Naive thymus-derived CD4-positive, alpha-beta T cell (primary cell): ENCODE results near the gene MAML2. TPM values are rescaled to one million over a fixed set of nuclear protein-coding genes. Genes with fewer than 3 reads are reported as not detected.

Experiments used
- ATAC-seq: fragments of 150-1000 bp; cut with Tn5 transposase; 2 replicates; pipeline ENCODE4 v1.10.0; 2021; ENCODE audit warnings: mild to moderate bottlenecking, moderate library complexity
- CTCF ChIA-PET: fragments of 350-600 bp; sonication (Branson Sonifier 250); formaldehyde crosslinking; loops from one replicate; lab custom pipeline; 2021; ENCODE audit warnings: antibody characterized with exemption; lab: Charles Lee
- POLR2A ChIA-PET: fragments of 350-600 bp; sonication (Branson Sonifier 250); formaldehyde crosslinking; loops from one replicate; lab custom pipeline; 2021; ENCODE audit warnings: antibody characterized with exemption, inconsistent platforms; lab: Charles Lee
- DNase-seq, 9 donors: peaks; one replicate each; pipeline versions ENCODE4 v3.0.0 to v3.0.0-alpha.2; 2020 to 2022; ENCODE audit warnings: mixed read lengths in 1 of 9
- H3K27ac ChIP-seq: one replicate; pipeline ENCODE4 v1.7.0; 2013; ENCODE audit warnings: mild to moderate bottlenecking, low read depth, low read length, moderate library complexity
- H3K27me3 ChIP-seq, 2 donors: one replicate each; pipeline ENCODE4 v1.7.0; 2013; ENCODE audit warnings: low read length in 2 of 2, mild to moderate bottlenecking in 2 of 2, moderate library complexity in 2 of 2; ENCODE audit not compliant: control insufficient read depth in 2 of 2, insufficient read depth in 2 of 2
- H3K36me3 ChIP-seq, 3 experiments: 1 replicate in 2 of 3; 2 replicates in 1 of 3; pipeline ENCODE4 v1.7.0; 2013; ENCODE audit warnings: low read length in 3 of 3, mild to moderate bottlenecking in 3 of 3, moderate library complexity in 1 of 3; ENCODE audit not compliant: insufficient read depth in 3 of 3, control insufficient read depth in 2 of 3
- H3K4me1 ChIP-seq, 2 donors: one replicate each; pipeline ENCODE4 v1.7.0; 2013; ENCODE audit warnings: low read length in 2 of 2, mild to moderate bottlenecking in 2 of 2, moderate library complexity in 1 of 2; ENCODE audit not compliant: control insufficient read depth in 2 of 2, insufficient read depth in 2 of 2
- H3K4me3 ChIP-seq: 2 replicates; pipeline ENCODE4 v1.7.0; 2013; ENCODE audit warnings: mild to moderate bottlenecking, low read length
- H3K9me3 ChIP-seq, 3 experiments: 1 replicate in 2 of 3; 2 replicates in 1 of 3; pipeline ENCODE4 v1.7.0; 2013; ENCODE audit warnings: low read length in 3 of 3; ENCODE audit not compliant: control insufficient read depth in 2 of 3
- H3K27ac Mint-ChIP-seq, 9 donors: one replicate each; pipeline ENCODE4 v1.8.0; 2020 to 2022; ENCODE audit warnings: mixed read lengths in 9 of 9, mild to moderate bottlenecking in 8 of 9, moderate library complexity in 5 of 9, inconsistent platforms in 2 of 9
- H3K27me3 Mint-ChIP-seq, 5 donors: one replicate each; pipeline ENCODE4 v1.8.0; 2021 to 2022; ENCODE audit warnings: mixed read lengths in 5 of 5, mild to moderate bottlenecking in 1 of 5
- H3K36me3 Mint-ChIP-seq, 5 donors: one replicate each; pipeline ENCODE4 v1.8.0; 2020 to 2022; ENCODE audit warnings: mixed read lengths in 5 of 5, mild to moderate bottlenecking in 3 of 5, inconsistent platforms in 1 of 5
- H3K4me1 Mint-ChIP-seq, 7 donors: one replicate each; pipeline ENCODE4 v1.8.0; 2020 to 2022; ENCODE audit warnings: mixed read lengths in 7 of 7, mild to moderate bottlenecking in 3 of 7, inconsistent platforms in 1 of 7
- H3K4me3 Mint-ChIP-seq, 10 donors: one replicate each; pipeline ENCODE4 v1.8.0; 2020 to 2022; ENCODE audit warnings: mild to moderate bottlenecking in 10 of 10, mixed read lengths in 10 of 10, moderate library complexity in 6 of 10, inconsistent platforms in 2 of 10
- H3K9me3 Mint-ChIP-seq, 11 donors: one replicate each; pipeline ENCODE4 v1.8.0; 2020 to 2022; ENCODE audit warnings: mixed read lengths in 11 of 11, mild to moderate bottlenecking in 4 of 11, inconsistent platforms in 1 of 11, moderate library complexity in 1 of 11
- intact Hi-C, 2 donors: fragments of 100-400 bp; cut with micrococcal nuclease; formaldehyde crosslinking; loops; one replicate each; pipeline ENCODE4 v1.15.1; 2023
- polyA plus RNA-seq, 2 donors: library from polyadenylated mRNA; unstranded; fragments of 300-500 nt; fragmentation: Illumina TruSeq; gene quantifications; one replicate each; pipeline ENCODE4 v1.2.3, GENCODE V29; 2021
- total RNA-seq, 6 experiments: library from RNA in 5 of 6; stranded (reverse) in 5 of 6; gene quantifications; 1 replicate in 5 of 6; 2 replicates in 1 of 6; pipeline ENCODE4 v1.2.3 and lab custom pipeline; 2021 to 2026

Gene MAML2
- total and polyA plus RNA-seq, 7 experiments from 2014 or later = 12.6 to 81.3 (median 52.5) TPM

- H3K4me3 Mint-ChIP-seq = peak overlapping the region; percentile 95 to 99 (median 98)
- Histone ChIP-seq H3K4me1 (peaks cover 45 to 47% of the 10 kb centered on the region in 2 donors), H3K27ac (peak overlapping the region; percentile 87), H3K27me3 (no peaks in the 10 kb centered on the region), H3K36me3 (peaks cover 0 to 17% (median 0%) of the 10 kb centered on the region in 3 experiments), H3K4me3 (peak overlapping the region; percentile 95), H3K9me3 (no peaks in the 10 kb centered on the region)
- peaks cover 54 to 72% (median 57%) of the 10 kb centered on the region in 7 donors for H3K4me1 Mint-ChIP-seq
- ChIA-PET CTCF (interaction anchor here (0.9 to 6.0 kb wide), 9 partner anchors 16 to 490 kb away, joined by 3 to 71 read pairs (median 4); no protein-coding TSS in a partner anchor), POLR2A (interaction anchor here (0.5 to 6.2 kb wide), 21 partner anchors 11 to 360 kb away, joined by 3 to 40 read pairs (median 3); partner anchors contain the start of genes CCDC82 and JRKL)
- intact Hi-C loops = loop anchor here (1.0 kb wide), 2 partner anchors 9 to 32 kb away; no protein-coding TSS in a partner anchor
- DNase-seq (peak in 8 of 9 donors; percentile 30 to 51 (median 42)), ATAC-seq (peak; percentile 17)
- peaks cover 0 to 3% (median 0%) of the 10 kb centered on the region in 11 donors for H3K9me3 Mint-ChIP-seq
- no peaks in the 10 kb centered on the region for H3K27me3 Mint-ChIP-seq
- H3K27ac Mint-ChIP-seq = peak overlapping the region; percentile 93 to 98 (median 96)
- peaks cover 0 to 57% (median 19%) of the 10 kb centered on the region in 5 donors for H3K36me3 Mint-ChIP-seq
Measured at GRCh38 chr11:96338910-96339705, 3.9 kb downstream of the MAML2 start.

- DNase-seq (peak in 8 of 9 donors; percentile 27 to 62 (median 42)), ATAC-seq (peak; percentile 32)
- peaks cover 61 to 78% (median 63%) of the 10 kb centered on the region in 7 donors for H3K4me1 Mint-ChIP-seq
- Histone ChIP-seq H3K27ac (peak overlapping the region; percentile 87), H3K9me3 (no peaks in the 10 kb centered on the region), H3K27me3 (no peaks in the 10 kb centered on the region), H3K36me3 (peaks cover 0 to 16% (median 0%) of the 10 kb centered on the region in 3 experiments), H3K4me1 (peaks cover 39 to 54% of the 10 kb centered on the region in 2 donors), H3K4me3 (peak overlapping the region; percentile 95)
- intact Hi-C loops = loop anchor here (1.0 kb wide), 2 partner anchors 7 to 30 kb away; no protein-coding TSS in a partner anchor
- peaks cover 0 to 62% (median 26%) of the 10 kb centered on the region in 5 donors for H3K36me3 Mint-ChIP-seq
- H3K9me3 Mint-ChIP-seq = peaks cover 0 to 3% (median 0%) of the 10 kb centered on the region in 11 donors
- peak overlapping the region; percentile 28 to 98 (median 93) for H3K27ac Mint-ChIP-seq
- H3K4me3 Mint-ChIP-seq = peak overlapping the region; percentile 95 to 99 (median 98)
- H3K27me3 Mint-ChIP-seq = no peaks in the 10 kb centered on the region
- ChIA-PET POLR2A (interaction anchor here (0.6 to 6.2 kb wide), 11 partner anchors 9 to 101 kb away, joined by 3 to 40 read pairs (median 4); partner anchors contain the start of genes CCDC82 and JRKL), CTCF (interaction anchor here (0.6 to 3.4 kb wide), 11 partner anchors 16 to 353 kb away, joined by 3 to 13 read pairs (median 4); no protein-coding TSS in a partner anchor)
Measured at GRCh38 chr11:96337541-96338431, 5.2 kb downstream of the MAML2 start.

- intact Hi-C loops = loop anchor here in 1 of 2 donors (1.0 kb wide), 1 partner anchor 10 kb away; no protein-coding TSS in a partner anchor
- ATAC-seq (no peak), DNase-seq (no peak)
- Histone ChIP-seq H3K36me3 (peaks cover 0 to 4% (median 0%) of the 10 kb centered on the region in 3 experiments), H3K27me3 (no peaks in the 10 kb centered on the region), H3K9me3 (no peaks in the 10 kb centered on the region), H3K4me1 (peaks cover 34 to 77% of the 10 kb centered on the region in 2 donors), H3K27ac (no peak overlapping the region), H3K4me3 (no peak overlapping the region)
- Mint-ChIP-seq H3K4me1 (peaks cover 71 to 91% (median 84%) of the 10 kb centered on the region in 7 donors), H3K9me3 (peaks cover 0 to 3% (median 0%) of the 10 kb centered on the region in 11 donors), H3K27ac (peak overlapping the region in 6 of 9 donors; percentile 14 to 93 (median 38)), H3K4me3 (peak overlapping the region in 9 of 10 donors; percentile 13 to 99 (median 59)), H3K36me3 (peaks cover 0 to 51% (median 31%) of the 10 kb centered on the region in 5 donors), H3K27me3 (no peaks in the 10 kb centered on the region)
- CTCF ChIA-PET = interaction anchor here (1.1 kb wide), 1 partner anchor 57 kb away, joined by 3 read pairs; no protein-coding TSS in a partner anchor
- POLR2A ChIA-PET = interaction anchor here (0.7 to 1.6 kb wide), 7 partner anchors 8 to 651 kb away, joined by 3 to 4 read pairs (median 3); partner anchors contain the start of gene MAML2
Measured at GRCh38 chr11:96335388-96335787, 7.6 kb downstream of the MAML2 start.

GRCh38 chr11:96334219-96334618 is 8.8 kb downstream of the MAML2 start:
- H3K4me3 Mint-ChIP-seq = peak overlapping the region in 8 of 10 donors; percentile 1 to 96 (median 40)
- peaks cover 23 to 89% of the 10 kb centered on the region in 2 donors for H3K4me1 ChIP-seq

GRCh38 chr11:96333191-96333719 is 9.7 kb downstream of the MAML2 start:
- Histone ChIP-seq H3K4me3 (no peak overlapping the region), H3K4me1 (peaks cover 15 to 88% of the 10 kb centered on the region in 2 donors), H3K27ac (no peak overlapping the region), H3K36me3 (peaks cover 0 to 4% (median 0%) of the 10 kb centered on the region in 3 experiments), H3K27me3 (no peaks in the 10 kb centered on the region), H3K9me3 (no peaks in the 10 kb centered on the region)
- Mint-ChIP-seq H3K27ac (peak overlapping the region in 7 of 9 donors; percentile 4 to 93 (median 49)), H3K9me3 (peaks cover 0 to 3% (median 0%) of the 10 kb centered on the region in 11 donors), H3K4me3 (peak overlapping the region in 8 of 10 donors; percentile 33 to 96 (median 58)), H3K36me3 (peaks cover 0 to 57% (median 41%) of the 10 kb centered on the region in 5 donors), H3K27me3 (no peaks in the 10 kb centered on the region), H3K4me1 (peaks cover 79 to 100% (median 93%) of the 10 kb centered on the region in 7 donors)
- ChIA-PET CTCF (interaction anchor here (1.9 kb wide), 1 partner anchor 10 kb away, joined by 8 read pairs; the partner anchor contains the start of gene MAML2), POLR2A (interaction anchor here (1.4 kb wide), 1 partner anchor 9 kb away, joined by 8 read pairs; the partner anchor contains the start of gene MAML2)
- DNase-seq (no peak), ATAC-seq (no peak)
- intact Hi-C loops = no loop called here

More at GRCh38 chr11:96334219-96334618, 8.8 kb downstream of the MAML2 start:
- Histone ChIP-seq H3K27me3 (no peaks in the 10 kb centered on the region), H3K9me3 (no peaks in the 10 kb centered on the region), H3K27ac (no peak overlapping the region), H3K4me3 (no peak overlapping the region), H3K36me3 (peaks cover 0 to 4% (median 0%) of the 10 kb centered on the region in 3 experiments)
- H3K9me3 Mint-ChIP-seq = peaks cover 0 to 3% (median 0%) of the 10 kb centered on the region in 11 donors
- no peaks in the 10 kb centered on the region for H3K27me3 Mint-ChIP-seq
- intact Hi-C loops = no loop called here
- H3K4me1 Mint-ChIP-seq = peaks cover 78 to 97% (median 91%) of the 10 kb centered on the region in 7 donors
- ChIA-PET CTCF (interaction anchor here (0.6 to 1.1 kb wide), 4 partner anchors 9 to 539 kb away, joined by 3 read pairs; partner anchors contain the start of gene MAML2), POLR2A (interaction anchor here (1.6 kb wide), 1 partner anchor 9 kb away, joined by 4 read pairs; the partner anchor contains the start of gene MAML2)
- H3K27ac Mint-ChIP-seq = peak overlapping the region in 8 of 9 donors; percentile 9 to 93 (median 70)
- no peak for ATAC-seq
- DNase-seq = no peak
- peaks cover 0 to 50% (median 37%) of the 10 kb centered on the region in 5 donors for H3K36me3 Mint-ChIP-seq
